ENCODE measurements around the gene KRT76.

GRCh38 chr12:52735106-52735505 lies 42.0 kb downstream of the KRT76 start:
- no peak for TF ChIP-seq CTCF (IDR thresholded peaks at IDR 0.05)
- no peak for TF ChIP-seq POLR2A (IDR thresholded peaks at IDR 0.05)

Measured in testis (tissue), 2 donors.